ENCODE results near the gene MYD88.
"Not testable (repeated sequence)": the region's sequence is repeated elsewhere in the genome, so short reads cannot be mapped to it uniquely, and the experiment has no call there.

Gene MYD88

DNA sequence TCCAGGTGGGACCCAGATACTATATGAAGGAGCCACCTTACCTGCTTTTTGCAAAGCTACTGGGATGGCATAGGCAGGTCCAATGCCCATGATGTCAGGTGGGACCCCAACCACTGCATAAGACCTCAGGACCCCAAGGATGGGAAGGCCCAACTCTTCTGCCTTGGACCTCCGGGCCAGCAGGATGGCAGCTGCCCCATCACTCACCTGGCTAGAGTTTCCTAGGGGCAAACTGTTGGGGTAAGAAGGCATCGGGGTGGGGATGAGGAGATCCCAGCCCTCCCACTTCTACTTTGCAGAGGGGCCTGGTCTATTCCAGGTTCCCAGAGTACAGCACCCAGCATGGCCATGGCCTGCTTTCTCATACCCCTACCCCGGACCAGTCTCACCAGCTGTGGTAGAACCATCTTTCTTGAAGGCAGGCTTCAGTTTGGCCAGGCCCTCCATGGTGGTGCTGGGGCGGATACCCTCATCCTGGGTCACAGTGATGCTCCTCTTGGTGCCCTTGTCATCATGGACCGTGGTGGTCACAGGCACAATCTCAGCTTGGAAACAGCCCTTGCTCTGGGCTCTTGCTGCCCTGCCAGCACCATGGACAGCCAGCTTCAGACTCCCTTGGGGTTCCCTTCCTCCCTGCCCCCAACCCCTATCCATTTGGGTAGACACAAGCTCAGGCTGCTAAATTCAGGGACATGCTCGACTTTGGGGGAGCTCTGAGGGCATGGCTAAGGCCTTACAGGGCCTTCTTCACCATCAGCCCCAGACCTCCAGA, 12.2 kb upstream of the MYD88 start:
- DNase-seq (ENCODE audit: low read depth), result no peak

DNA sequence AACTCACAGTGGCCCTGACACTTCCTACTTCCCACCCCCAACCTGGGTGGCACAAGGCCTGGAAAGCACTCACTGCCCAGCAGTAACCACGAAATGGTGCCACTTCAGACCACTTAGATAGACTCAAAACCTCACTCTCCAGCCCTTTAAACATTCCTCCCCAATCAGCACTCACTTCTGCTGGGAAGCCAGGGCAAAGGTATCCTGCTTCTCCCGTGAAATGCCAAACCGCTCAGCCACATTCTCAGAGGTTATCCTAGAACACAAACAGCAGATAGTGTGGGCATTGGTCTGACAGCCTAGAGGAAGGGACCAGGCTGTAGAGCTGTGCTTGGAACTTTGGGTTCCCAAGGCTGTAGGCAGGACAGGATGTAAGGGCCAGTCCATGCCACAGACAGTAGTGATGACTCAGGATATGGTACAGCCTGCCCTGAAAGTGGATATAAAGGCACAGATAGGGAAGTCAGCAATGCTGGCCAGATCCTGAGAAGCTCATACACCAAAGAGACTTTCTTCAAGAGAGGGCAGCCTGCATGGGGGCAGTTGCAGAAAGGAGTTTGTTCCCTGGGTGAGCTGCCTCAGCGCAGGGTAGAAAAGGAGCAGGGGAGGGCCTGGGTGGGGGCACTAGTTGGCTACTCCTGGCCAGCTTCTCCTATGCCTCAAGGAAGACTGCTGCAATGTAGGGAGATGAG, 10.7 kb upstream of the MYD88 start:
- DNase-seq (ENCODE audit: low read depth), result no peak

DNA sequence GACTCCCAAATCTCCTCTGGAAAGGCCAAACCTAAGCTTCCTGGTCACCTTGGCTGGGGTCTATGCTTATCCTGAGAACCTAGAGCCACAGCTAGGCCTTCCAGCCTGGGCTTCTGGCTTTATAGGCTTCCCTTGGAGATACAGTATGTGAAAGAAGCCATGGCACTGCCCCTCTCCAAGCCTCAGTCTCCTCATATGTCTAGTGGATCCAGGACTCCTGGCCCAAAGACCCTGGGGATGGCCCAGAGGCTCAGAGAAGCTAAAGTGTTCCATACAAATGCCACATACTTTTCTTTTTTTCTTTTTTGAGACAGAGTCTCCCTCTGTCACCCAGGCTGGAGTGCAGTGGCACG, 10.2 kb upstream of the MYD88 start:
- DNase-seq (ENCODE audit: low read depth), result no peak

DNA sequence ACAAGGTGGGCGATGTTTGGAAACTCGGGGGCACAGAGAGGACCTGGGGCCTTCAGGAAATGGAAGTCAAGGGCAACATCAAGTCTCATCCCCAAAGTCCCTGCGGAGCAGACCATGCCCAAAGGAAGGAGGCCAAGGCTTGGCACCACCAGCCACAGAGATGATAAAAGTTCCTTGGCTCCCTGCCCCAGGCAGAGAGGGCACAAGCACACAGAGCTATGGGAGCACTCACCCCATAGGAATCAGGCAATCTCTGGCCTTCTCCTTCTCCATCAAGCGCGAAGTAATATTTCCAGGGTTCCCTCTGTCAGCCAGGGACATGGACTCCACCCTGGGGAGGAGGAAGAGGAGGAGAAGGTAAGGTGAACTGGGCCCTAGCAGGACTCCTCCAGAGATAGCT, 9.4 kb upstream of the MYD88 start:
- no peak for DNase-seq (ENCODE audit: low read depth)

DNA sequence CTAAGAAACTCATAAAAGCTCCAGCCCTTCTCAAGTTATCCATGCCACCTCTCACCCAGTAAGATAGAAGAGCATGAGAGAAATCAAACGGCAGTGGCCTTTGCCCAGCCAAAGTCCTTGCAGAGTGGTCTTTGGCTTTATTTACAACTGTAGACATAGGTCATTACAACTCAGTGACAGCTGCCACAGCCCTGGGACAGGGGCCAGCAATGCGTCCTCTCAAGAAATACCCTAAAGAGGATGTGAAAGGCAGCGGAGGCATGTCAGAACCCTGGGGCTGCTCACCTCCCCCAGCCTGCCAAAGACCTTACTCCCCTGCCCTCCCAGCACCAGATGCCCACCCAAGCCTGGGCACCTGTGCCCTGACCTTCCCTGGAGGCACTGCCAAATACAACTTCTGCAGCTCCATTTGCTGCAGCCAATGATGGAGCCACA, 7.8 kb upstream of the MYD88 start:
- DNase-seq (ENCODE audit: low read depth), result no peak

DNA sequence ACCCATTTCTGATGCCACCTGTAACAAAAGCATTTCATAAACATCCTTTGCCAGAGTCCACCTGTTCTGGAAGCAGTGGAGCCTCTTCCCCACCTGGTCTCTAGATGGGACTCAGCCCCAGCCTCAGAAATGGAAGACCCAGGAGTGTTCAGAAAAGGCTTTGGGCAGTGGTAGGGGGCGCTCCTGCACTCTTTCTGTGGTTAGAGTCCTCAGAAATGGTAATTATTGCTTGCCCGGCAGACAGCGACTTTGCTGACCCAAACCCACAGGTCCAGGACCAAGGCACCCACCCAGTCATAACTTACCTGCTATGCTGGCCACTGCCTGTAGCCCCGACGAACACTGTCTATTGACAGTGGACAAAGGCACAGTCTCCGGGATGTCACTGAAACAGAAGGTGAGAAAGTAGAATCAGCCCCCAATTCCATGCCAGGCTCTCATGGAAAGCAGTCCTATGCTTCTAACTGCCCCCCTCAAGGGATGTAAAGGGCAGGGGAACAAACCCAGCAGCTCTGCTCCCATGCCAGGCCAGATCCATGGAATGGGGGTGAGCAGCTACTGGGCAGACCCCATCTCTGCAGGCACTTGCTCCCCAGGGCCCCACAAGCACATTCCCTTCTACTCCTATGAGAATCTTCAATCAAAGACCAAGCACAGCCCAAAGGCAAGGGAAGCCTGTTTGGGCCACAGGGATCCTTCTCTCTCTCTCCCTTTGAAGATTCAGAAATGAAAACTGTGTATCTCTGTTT, 6.7 kb upstream of the MYD88 start:
- DNase-seq (ENCODE audit: low read depth), result no peak

DNA sequence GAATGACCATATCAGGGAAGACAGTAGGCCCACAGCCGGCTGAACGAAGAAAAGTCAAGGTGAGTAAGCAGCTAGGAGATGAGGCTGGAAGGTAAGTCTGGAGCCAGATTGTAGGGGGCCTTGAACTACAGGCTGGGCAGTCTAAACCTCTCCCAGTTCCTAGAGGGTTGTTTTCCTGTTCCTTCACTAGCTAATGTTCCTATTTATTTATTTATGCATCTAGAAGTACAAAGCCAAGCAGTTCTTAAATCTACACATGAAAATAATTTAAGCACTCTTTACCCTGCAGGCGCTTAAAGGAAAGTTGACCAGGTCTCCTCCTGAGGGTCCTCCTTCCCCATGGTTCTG, 5.3 kb upstream of the MYD88 start:
- no peak for DNase-seq (ENCODE audit: low read depth)

DNA sequence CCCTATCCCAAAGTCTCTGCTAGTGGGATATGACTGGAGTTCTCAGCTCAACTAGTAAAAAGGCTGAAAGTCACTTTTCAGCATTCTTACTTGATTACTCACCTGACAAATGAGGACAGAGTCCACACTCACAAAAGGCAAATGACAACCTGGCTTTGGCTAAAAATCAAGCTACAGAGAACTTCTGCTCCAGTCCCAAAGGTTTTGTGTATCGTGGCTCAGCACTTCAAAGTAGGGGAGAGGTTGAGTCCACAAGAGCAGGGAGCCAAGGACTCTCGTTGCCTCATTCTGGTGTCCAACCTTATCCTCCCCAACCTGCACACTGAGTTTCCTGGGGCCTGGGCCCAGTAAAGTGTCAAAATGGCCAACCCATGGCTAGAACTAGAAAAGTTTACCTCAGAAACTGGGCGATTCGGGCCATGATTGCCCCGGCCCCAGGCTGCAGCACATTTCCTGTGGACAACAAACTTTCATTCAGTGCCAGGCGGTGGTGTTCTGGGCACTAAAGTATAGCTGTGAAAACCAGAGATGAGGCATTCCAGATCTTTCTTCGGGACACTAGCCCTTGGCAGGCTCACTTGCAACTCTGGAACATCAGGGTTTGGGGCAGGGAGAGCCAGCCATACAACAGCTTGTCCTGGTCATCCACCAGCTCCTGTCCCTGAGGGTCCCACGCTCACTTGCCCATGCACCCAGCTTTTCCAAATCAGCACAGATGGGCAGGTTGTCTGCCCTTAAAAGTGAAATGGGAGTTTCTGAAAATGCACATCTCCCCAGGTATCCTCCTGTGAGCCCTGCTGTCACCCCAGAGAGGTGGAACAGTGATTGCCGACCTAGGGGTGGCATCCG, 4.7 kb upstream of the MYD88 start:
- DNase-seq (ENCODE audit: low read depth), result no peak

DNA sequence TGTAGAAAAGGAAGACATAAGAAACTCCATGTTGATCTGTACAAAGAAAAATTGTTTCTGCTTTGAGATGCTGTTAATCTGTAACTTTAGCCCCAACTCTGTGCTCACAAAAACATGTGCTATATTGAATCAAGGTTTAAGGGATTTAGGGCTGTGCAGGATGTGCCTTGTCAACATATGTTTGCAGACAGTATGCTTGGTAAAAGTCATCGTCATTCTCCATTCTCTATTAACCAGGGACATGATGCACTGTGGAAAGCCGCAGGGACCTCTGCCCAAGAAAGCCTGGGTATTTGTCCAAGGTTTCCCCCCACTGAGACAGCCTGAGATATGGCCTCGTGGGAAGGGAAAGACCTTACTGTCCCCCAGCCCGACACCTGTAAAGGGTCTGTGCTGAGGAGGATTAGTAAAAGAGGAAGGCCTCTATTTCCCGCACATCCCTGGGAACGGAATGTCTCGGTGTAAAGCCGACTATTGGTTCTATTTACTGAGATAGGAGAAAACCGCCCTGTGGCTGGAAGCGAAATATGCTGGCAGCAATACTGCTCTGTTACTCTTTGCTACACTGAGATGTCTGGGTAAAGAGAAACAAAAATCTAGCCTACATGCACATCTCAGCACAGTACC, 3.8 kb upstream of the MYD88 start:
- DNase-seq (ENCODE audit: low read depth), result not testable (repeated sequence)

DNA sequence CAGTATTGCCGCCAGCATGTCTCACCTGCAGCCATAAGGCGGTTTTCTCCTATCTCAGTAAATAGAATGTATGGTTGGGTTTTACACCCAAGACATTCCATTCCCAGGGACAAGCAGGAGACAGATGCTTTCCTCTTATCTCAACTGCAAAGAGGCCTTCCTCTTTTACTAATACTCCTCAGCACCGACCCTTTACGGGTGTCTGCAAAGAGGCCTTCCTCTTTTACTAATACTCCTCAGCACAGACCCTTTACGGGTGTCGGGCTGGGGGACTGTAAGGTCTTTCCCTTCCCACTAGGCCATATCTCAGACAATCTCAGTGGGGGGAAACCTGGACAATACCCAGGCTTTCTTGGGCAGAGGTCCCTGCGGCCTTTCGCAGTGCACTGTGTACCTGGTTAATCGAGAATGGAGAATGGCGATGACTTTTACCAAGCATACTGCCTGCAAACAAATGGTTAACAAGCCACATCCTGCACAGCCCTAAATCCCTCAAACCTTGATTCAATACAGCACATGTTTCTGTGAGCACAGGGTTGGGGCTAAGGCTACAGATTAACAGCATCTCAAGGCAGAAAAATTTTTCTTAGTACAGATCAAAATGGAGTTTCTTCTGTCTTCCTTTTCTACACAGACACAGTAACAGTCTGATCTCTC, 2.7 kb upstream of the MYD88 start:
- DNase-seq (ENCODE audit: low read depth), result not testable (repeated sequence)

DNA sequence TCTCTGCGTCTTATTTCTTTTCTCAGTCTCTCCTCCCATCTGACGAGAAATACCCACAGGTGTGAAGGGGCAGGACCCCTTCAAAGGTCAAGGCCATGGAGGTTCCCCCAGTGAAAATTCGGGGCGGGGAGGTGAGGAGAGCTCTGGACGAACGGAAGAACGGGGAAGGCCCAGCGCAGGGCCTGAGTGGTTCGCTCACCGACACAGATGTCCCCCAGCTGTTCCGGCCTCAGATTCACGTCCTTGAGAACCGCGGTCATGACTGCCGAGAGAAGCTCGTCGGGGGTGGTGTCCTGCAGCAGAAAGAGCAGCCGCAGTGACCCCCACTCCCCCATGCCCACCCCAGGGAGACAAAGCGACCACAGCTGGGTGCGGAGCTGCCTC, 2.1 kb upstream of the MYD88 start:
- DNase-seq (ENCODE audit: low read depth), result no peak

DNA sequence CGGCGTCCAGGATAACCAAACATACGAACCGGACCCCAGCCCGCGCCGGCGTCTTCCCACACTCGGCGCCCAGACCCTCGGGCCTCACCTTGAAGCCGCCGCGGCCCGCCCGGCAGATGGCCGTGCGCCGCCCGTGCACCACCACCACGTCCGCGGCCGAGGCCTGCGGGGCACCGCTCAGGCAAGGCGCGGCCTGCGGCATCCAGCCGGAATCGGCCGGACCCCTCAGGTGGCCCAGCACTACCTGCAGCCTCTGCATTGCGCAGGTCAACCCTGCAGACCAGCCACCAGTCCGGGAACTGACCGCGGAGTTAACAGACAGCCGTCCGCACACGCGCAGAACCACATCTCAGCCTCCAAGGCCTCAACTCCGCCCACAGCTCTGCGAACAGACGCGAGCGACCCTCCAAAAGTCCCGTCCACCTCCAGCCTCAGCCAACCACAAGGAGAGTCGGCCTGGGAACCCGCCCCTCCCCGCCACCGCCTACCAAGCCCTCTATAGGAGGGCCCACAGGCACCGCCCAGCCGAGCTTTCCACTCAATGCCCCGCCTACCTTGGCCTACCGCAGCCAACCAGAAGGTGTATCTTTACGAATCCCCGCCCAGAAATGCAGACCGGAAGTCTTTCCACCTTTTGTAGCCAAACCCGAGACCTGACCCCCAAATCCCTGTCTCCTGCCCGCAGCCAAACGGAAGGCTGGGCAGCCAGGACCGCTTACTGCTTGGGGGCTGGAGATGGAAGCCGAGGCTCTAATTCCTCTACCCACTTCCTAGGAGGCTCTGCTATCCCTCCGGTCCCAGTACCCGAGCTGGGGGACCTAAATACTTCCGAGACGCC, 1.5 kb upstream of the MYD88 start, which contains the start of gene ACAA1:
TSS of gene ACAA1 (minus strand) at position 351 of the 838 bp plus-strand sequence. CDS start at position 259, 92 bp downstream.
- peak; percentile 98 for DNase-seq (ENCODE audit: low read depth)

DNA sequence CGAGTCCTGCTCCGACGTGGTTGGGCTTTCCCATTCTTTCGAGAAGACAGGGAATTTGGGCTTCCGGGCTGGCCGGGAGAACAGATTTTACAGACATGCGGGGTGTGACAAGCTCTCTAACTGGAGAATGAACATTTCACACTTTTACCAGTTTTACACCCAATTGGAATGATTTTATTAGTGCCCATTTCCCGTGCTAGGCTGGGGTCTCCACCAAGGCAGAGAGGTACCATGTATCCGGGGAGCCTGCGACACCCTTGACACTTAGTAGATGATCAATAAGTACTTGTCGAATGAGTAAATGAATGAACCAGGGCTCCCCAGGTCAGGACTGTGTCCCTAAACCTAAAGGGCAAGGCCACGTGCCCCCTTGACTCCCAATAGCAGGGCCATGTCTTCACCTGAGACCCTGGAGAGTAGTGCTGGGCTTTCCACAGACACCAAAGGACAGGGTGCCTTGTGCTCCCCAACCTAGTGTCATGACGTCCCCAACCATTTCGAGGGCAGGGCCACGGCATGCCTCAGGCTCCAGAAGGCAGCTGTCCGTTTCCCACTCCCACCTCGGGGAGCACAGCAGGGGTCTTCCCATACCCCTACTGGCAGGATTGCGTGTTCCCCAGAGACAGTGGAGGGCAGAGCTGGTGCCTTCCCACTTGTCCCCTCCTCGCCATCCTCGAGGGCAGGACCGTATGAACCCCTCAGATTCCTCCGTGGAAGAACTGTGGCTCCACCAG, 679 bp upstream of the MYD88 start:
- no peak for DNase-seq (ENCODE audit: low read depth)

DNA sequence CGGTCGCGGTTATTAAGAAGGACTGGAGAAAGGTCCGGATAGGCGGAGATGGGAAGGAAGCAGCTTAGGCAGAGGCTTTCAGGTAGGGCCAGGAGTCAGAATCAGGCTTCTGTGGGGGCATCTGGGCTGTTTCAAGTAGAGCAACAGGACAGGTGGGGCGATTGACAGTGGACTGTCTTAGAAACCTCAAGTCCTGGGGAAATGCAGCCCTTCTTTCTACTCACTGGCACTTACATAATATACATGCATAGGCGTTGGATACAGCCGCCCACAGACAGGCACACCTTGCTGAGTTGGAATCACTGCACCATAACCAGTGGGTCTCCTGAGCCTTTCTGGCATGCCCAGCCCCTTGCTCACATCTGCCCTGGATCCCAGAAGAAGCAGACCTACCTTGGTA, 730 bp downstream of the MYD88 start:
- no peak for DNase-seq (ENCODE audit: low read depth)

DNA sequence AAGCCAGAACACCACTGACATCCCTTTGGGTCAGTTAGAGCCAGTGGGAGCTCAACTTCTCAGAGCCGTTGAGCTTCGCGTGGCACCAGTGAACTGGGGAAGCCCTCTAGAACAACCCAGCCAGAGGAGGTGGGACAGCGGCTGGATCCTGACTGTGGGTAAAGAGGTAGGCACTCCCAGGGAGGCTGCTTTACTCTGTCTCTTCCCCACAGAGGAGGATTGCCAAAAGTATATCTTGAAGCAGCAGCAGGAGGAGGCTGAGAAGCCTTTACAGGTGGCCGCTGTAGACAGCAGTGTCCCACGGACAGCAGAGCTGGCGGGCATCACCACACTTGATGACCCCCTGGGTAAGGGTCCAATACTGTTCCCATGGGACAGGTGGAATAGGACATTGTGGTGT, 1.2 kb downstream of the MYD88 start:
- DNase-seq (ENCODE audit: low read depth), result no peak

DNA sequence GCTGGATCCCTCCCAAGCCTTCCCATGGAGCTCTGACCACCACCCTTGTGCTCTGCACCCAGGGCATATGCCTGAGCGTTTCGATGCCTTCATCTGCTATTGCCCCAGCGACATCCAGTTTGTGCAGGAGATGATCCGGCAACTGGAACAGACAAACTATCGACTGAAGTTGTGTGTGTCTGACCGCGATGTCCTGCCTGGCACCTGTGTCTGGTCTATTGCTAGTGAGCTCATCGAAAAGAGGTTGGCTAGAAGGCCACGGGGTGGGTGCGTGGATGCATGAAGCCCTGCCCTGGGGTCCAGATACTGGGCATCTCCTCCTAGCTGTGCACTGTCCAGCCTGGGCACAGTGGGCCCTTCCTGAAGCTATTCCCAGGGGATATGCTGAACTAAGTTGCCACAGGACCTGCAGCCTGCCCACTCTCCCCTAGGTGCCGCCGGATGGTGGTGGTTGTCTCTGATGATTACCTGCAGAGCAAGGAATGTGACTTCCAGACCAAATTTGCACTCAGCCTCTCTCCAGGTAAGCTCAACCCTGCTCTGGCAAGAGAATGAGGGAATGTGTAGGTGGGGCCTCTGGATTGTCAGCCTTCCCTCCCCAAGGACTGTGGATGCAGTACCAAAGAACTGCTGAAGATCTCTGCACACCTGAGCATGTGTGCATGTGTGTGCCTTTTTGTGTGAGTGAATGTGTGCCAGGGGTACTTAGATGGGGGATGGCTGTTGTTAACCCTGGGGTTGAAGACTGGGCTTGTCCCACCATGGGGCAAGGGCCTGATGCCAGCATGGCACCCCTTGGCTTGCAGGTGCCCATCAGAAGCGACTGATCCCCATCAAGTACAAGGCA, 2.1 kb downstream of the MYD88 start:
- no peak for DNase-seq (ENCODE audit: low read depth)

DNA sequence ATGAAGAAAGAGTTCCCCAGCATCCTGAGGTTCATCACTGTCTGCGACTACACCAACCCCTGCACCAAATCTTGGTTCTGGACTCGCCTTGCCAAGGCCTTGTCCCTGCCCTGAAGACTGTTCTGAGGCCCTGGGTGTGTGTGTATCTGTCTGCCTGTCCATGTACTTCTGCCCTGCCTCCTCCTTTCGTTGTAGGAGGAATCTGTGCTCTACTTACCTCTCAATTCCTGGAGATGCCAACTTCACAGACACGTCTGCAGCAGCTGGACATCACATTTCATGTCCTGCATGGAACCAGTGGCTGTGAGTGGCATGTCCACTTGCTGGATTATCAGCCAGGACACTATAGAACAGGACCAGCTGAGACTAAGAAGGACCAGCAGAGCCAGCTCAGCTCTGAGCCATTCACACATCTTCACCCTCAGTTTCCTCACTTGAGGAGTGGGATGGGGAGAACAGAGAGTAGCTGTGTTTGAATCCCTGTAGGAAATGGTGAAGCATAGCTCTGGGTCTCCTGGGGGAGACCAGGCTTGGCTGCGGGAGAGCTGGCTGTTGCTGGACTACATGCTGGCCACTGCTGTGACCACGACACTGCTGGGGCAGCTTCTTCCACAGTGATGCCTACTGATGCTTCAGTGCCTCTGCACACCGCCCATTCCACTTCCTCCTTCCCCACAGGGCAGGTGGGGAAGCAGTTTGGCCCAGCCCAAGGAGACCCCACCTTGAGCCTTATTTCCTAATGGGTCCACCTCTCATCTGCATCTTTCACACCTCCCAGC, 2.9 kb downstream of the MYD88 start:
- no peak for DNase-seq (ENCODE audit: low read depth)

DNA sequence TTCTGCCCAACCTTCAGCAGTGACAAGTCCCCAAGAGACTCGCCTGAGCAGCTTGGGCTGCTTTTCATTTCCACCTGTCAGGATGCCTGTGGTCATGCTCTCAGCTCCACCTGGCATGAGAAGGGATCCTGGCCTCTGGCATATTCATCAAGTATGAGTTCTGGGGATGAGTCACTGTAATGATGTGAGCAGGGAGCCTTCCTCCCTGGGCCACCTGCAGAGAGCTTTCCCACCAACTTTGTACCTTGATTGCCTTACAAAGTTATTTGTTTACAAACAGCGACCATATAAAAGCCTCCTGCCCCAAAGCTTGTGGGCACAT, 3.5 kb downstream of the MYD88 start:
- no peak for DNase-seq (ENCODE audit: low read depth)

All from stimulated activated CD8-positive, alpha-beta memory T cell treated with anti-CD3 and anti-CD28 coated beads, Interleukin-4, amount 100 ng/mL, for 24 hours (primary cell).